ACC112 (cell line): Measurements from ENCODE around the gene CACNA2D4.

Source experiments
- H2AFZ ChIP-seq: fragments of 200-600 bp; sonication (generic); one replicate; pipeline ENCODE4 v1.6.0; 2017; ENCODE audit warnings: antibody characterized with exemption, low read length; ENCODE audit not compliant: unreplicated experiment
- H3K27ac ChIP-seq: fragments of 200-600 bp; sonication (generic); 2 replicates; pipeline ENCODE4 v1.5.1; 2014; ENCODE audit warnings: low read depth, mild to moderate bottlenecking, antibody characterized with exemption, low read length, moderate library complexity
- H3K27me3 ChIP-seq: fragments of 200-600 bp; sonication (generic); 2 replicates; pipeline ENCODE4 v1.6.1; 2014; ENCODE audit warnings: mild to moderate bottlenecking, antibody characterized with exemption, low read length, moderate library complexity, mixed read lengths; ENCODE audit not compliant: insufficient read depth
- H3K36me3 ChIP-seq: fragments of 200-600 bp; sonication (generic); 2 replicates; pipeline ENCODE4 v1.6.1; 2016; ENCODE audit warnings: mild to moderate bottlenecking, antibody characterized with exemption, low read length, moderate library complexity, mixed read lengths; ENCODE audit not compliant: insufficient read depth
- H3K4me1 ChIP-seq: fragments of 200-600 bp; sonication (generic); one replicate; pipeline ENCODE4 v1.6.1; 2016; ENCODE audit warnings: low read length, mixed read lengths; ENCODE audit not compliant: insufficient read depth, unreplicated experiment, control insufficient read depth
- H3K4me3 ChIP-seq: fragments of 200-600 bp; sonication (generic); 2 replicates; pipeline ENCODE4 v1.5.1; 2014; ENCODE audit warnings: mild to moderate bottlenecking, low read depth, low read length
- H3K79me2 ChIP-seq: fragments of 200-600 bp; sonication (generic); one replicate; pipeline ENCODE4 v1.6.0; 2016; ENCODE audit warnings: low read length; ENCODE audit not compliant: control insufficient read depth, unreplicated experiment, insufficient read depth

CACNA2D4 gene

DNA sequence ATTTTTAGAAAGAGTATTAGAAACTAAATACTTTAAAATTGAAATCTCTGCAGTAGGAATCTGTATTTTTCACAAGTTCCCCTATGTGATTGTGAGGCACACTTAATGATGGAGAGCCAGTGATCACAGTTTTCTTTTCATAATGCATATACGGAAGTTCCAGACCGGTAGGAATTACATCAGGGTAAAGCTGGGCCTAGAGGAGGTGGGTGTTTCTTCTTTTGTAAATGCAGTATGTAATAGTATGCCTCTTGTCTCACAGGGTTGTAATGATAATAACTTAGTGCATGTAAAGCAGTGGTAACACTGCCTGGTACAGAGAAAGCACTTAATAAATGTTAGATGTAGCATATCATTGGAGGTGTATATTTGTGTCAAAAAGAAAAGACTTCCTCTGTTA is 155.3 kb downstream of the CACNA2D4 start:
- peaks cover 18% of the 10 kb centered on the region for H3K4me1 ChIP-seq
- no peak overlapping the region for H3K27ac ChIP-seq
- no peak overlapping the region for H3K4me3 ChIP-seq
- H2AFZ ChIP-seq = no peak overlapping the region
- H3K36me3 ChIP-seq = peaks cover 17% of the 10 kb centered on the region; the same call in 1 of the 2 replicates
- H3K27me3 ChIP-seq = no peaks in the 10 kb centered on the region
- H3K79me2 ChIP-seq = peaks cover 8% of the 10 kb centered on the region

- Histone ChIP-seq H3K79me2 (peaks cover 8% of the 10 kb centered on the region), H3K4me3 (no peak overlapping the region), H3K4me1 (peaks cover 18% of the 10 kb centered on the region), H3K36me3 (peaks cover 28% of the 10 kb centered on the region), H2AFZ (no peak overlapping the region), H3K27me3 (no peaks in the 10 kb centered on the region), H3K27ac (no peak overlapping the region)
These were observed 156.6 kb downstream of the CACNA2D4 start for GRCh38 chr12:1761857-1762256.

- no peak overlapping the region for H3K4me3 ChIP-seq
- no peaks in the 10 kb centered on the region for H3K27me3 ChIP-seq
- H3K36me3 ChIP-seq = peaks cover 31% of the 10 kb centered on the region
- peak overlapping the region; percentile 63 for H3K27ac ChIP-seq
- no peak overlapping the region for H2AFZ ChIP-seq
- H3K4me1 ChIP-seq = peaks cover 18% of the 10 kb centered on the region
- H3K79me2 ChIP-seq = peaks cover 8% of the 10 kb centered on the region
These were observed 157.7 kb downstream of the CACNA2D4 start for GRCh38 chr12:1760566-1761382.

GRCh38 chr12:1758887-1759286 is 159.6 kb downstream of the CACNA2D4 start:
- Histone ChIP-seq H3K79me2 (peaks cover 8% of the 10 kb centered on the region), H2AFZ (no peak overlapping the region), H3K27ac (no peak overlapping the region), H3K4me1 (peaks cover 18% of the 10 kb centered on the region), H3K27me3 (no peaks in the 10 kb centered on the region), H3K4me3 (no peak overlapping the region), H3K36me3 (peaks cover 35% of the 10 kb centered on the region)

DNA sequence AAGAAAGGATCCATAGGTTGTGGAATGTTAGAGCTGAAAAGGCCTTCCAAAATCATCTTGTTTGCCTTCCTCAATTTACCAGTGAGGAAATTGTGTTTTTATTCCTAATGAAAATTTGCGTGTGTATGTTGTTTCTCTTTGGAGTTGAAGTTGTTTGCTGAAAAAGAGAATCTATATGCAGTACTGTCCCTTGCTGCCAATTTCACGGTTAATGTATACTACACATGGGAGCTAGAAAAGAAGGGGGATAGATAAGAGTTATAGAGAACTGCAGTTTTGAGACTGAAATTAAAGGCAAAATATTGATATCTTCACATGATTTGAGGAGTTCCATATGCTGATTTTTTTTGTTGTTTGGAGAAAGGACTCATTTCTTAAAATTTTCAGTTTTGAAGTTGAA is 160.1 kb downstream of the CACNA2D4 start:
- no peak overlapping the region for H2AFZ ChIP-seq
- peaks cover 18% of the 10 kb centered on the region for H3K4me1 ChIP-seq
- H3K27me3 ChIP-seq = no peaks in the 10 kb centered on the region
- H3K27ac ChIP-seq = no peak overlapping the region
- peaks cover 8% of the 10 kb centered on the region for H3K79me2 ChIP-seq
- no peak overlapping the region for H3K4me3 ChIP-seq
- peaks cover 35% of the 10 kb centered on the region for H3K36me3 ChIP-seq

GRCh38 chr12:1750300-1750699 is 168.2 kb downstream of the CACNA2D4 start:
- no peak overlapping the region for H3K27ac ChIP-seq
- no peaks in the 10 kb centered on the region for H3K27me3 ChIP-seq
- H3K4me1 ChIP-seq = no peaks in the 10 kb centered on the region
- H3K79me2 ChIP-seq = peaks cover 22% of the 10 kb centered on the region
- no peak overlapping the region for H2AFZ ChIP-seq
- H3K4me3 ChIP-seq = no peak overlapping the region
- peaks cover 17% of the 10 kb centered on the region for H3K36me3 ChIP-seq

DNA sequence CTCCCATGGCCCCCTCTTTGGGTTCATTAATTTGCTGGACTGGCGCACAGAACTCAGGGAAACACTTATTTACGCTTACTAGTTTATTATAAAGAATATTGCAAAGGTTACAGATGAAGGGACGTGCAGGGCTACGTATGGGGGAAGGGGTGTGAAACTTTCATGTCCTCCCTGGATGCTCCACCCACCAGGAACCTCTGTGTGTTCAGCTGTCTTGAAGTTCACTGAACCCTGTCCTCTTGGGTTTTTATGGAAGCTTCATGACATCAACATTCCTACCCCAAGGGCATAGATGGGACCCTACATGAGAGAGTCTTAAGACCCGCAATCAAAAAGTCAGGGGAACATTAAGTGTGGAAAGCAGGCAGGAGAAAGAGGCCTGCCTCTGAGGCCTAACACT is 169.4 kb downstream of the CACNA2D4 start:
- no peak overlapping the region for H2AFZ ChIP-seq
- H3K27ac ChIP-seq = no peak overlapping the region
- H3K27me3 ChIP-seq = no peaks in the 10 kb centered on the region
- H3K36me3 ChIP-seq = peaks cover 14% of the 10 kb centered on the region
- H3K4me3 ChIP-seq = no peak overlapping the region
- peaks cover 22% of the 10 kb centered on the region for H3K79me2 ChIP-seq
- H3K4me1 ChIP-seq = no peaks in the 10 kb centered on the region

DNA sequence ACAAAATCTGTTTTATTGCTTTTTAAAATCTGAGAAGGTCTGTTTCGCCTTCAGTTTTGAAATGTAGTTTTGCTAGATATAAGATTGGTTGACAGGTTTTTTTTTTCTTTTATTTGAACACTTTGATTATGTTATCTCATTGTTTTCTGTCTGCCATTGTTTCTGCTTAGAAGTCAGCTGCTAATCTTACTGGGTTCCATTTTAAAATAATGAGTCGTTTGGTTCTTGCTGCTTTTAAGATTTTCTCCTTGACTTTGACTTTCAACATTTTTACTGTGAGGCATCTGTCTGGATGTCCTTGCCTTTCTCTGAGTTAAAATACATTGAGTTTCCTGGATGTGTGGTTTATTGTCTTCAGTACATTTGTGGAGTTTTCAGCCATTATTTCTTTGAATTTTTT is 170.8 kb downstream of the CACNA2D4 start:
- Histone ChIP-seq H2AFZ (no peak overlapping the region), H3K27me3 (no peaks in the 10 kb centered on the region), H3K4me1 (no peaks in the 10 kb centered on the region), H3K79me2 (peaks cover 23% of the 10 kb centered on the region), H3K4me3 (no peak overlapping the region), H3K27ac (no peak overlapping the region), H3K36me3 (peaks cover 14% of the 10 kb centered on the region)

GRCh38 chr12:1744932-1745331 is 173.5 kb downstream of the CACNA2D4 start:
- no peak overlapping the region for H2AFZ ChIP-seq
- peaks cover 32% of the 10 kb centered on the region for H3K79me2 ChIP-seq
- no peak overlapping the region for H3K4me3 ChIP-seq
- H3K27me3 ChIP-seq = no peaks in the 10 kb centered on the region
- no peak overlapping the region for H3K27ac ChIP-seq
- H3K36me3 ChIP-seq = peaks cover 14% of the 10 kb centered on the region
- peaks cover 7% of the 10 kb centered on the region for H3K4me1 ChIP-seq
